Tongue (tissue), 2 donors: ENCODE data around the gene SLC22A8. TPM values are rescaled to one million over a fixed set of nuclear protein-coding genes. Genes with fewer than 3 reads are reported as not detected.
"Not testable (repeated sequence)": the region's sequence is repeated elsewhere in the genome, so short reads cannot be mapped to it uniquely, and the experiment has no call there.

ENCODE experiments used
- DNase-seq: peaks from one replicate; pipeline ENCODE4 v3.0.0-alpha.2; 2015
- total RNA-seq: library from RNA; depleted of rRNA; stranded (reverse); fragments of >200 nt; gene quantifications from one replicate; pipeline ENCODE4 v1.2.3, GENCODE V29; 2014

The SLC22A8 gene, protein sequence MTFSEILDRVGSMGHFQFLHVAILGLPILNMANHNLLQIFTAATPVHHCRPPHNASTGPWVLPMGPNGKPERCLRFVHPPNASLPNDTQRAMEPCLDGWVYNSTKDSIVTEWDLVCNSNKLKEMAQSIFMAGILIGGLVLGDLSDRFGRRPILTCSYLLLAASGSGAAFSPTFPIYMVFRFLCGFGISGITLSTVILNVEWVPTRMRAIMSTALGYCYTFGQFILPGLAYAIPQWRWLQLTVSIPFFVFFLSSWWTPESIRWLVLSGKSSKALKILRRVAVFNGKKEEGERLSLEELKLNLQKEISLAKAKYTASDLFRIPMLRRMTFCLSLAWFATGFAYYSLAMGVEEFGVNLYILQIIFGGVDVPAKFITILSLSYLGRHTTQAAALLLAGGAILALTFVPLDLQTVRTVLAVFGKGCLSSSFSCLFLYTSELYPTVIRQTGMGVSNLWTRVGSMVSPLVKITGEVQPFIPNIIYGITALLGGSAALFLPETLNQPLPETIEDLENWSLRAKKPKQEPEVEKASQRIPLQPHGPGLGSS
- not detected for total RNA-seq

DNA sequence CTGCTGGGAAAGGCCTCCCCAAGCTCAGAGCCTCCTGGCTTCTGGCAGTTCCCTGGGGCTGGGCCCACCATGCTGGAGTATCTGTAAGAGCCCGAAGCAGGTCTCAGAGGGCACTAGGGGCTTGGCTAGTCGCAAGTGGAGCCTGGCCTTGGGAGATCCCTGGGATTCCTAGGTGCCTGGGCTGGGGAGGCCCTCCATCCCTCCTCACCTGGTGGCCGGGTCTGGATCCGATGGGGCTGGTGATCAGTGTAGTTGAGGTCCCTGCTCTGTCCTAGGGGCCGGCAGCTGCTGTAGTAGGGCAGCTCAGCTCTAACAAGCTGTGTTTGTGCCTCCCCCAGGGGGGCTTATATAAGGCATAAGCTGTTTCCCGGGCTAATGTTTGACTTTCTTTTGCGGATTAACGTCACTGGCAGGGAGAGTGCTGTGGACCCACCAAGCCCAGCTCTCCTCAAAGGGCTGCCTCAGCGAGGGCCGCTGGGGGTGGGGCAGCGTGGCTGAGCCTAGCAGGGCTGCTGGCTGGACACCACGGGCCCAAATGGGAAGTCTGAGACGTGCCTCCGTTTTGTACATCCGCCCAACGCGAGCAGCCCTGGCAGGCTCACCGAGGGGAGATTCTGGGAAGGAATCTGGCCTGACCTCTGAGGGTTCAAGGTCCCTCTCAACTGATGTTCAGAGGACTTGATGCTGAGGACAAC, at the start of gene SLC22A8:
SLC22A8 (minus strand) TSS at position 321 of the 695 bp plus-strand sequence. CDS start 883 bp downstream, outside the sequence.
- peak; percentile 37 for DNase-seq

DNA sequence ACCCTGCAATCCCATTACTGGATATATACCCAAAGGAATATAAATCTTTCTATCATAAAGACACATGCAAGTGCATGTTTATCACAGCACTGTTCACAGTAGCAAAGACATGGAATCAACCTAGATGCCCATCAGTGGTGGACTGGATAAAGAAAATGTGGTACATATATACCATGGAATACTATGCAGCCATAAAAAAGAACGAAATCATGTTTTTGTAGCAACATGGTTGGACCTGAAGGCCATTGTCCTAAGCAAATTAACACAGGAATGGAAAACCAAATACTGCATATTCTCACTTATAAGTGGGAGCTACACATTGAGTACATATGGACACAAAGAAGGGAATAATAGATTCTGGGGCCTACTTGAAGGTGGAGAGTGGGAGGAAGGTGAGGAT, 30.6 kb upstream of the SLC22A8 start:
- not testable (repeated sequence) for DNase-seq

DNA sequence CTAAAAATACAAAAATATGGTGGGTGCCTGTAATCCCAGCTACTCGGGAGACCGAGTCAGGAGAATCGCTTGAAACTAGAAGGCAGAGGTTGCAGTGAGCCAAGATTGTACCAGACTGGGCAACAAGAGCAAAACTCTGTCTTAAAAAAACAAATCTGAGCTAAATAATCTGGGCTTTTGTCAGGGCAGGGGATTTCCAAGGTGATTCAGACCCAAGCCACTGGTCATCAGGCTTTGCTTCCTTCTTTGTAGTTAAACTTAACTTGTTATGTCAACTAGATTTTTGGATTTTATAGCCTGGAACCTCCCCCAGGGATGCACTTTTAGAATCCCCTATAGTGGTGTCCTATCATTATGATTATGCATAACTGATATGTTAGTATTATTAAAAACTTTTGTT, 27.0 kb upstream of the SLC22A8 start:
- no peak for DNase-seq

DNA sequence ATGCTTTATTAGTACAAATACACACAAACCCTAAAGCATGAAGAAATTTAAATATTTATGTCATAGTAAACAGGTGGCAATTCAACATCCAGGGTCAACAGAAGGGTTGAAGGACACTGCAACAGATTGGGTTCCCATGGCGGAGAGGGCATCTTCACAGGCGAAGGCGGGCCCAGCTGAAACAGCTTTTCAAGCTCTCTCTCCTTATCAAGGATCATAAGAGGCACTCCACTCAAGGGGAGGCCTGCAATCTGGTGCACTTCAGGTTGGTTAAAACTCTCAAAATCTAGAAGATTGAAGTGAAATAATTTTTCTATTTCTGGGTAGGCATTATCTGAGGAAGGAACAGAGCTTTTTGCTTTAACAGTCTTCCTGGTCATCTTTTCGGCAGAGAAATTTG, 16.8 kb upstream of the SLC22A8 start:
- DNase-seq = no peak

DNA sequence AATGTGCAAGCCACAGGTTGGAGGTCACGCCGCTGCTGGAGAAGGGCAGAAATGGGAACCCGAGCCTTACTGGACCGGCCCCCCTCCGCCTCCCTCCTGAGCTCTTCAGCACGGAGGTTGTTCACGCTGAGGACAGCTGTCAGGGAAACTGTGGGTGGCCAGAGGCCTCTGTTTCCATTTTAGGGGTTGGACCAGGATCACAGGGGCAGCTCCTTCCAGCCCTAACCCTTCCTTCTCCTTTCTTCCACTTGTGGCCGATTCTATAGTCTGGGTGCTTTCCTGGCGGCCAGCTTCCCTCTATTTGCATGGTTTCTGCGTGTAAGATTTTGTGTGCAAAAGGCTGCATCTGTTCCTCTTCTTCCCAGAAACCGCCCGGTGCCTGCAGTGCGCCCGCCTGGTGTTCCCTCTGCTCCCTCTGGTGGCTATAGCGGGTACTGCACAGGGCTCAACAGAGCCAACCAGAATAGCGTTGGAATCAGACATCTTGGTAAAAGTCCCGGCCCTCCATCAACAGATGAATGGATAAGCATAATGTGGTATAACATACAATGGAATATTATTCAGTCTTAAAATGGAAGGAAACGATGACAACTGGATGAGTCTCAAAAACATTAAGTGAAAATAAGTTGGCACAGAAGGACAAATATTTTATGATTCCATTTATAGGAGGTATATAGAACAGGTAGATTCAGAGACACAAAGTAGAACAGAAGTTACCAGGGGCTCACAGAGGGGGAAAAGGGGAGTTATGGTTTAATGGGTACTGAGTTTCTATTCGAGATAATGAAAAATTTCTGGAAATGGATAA, 8.4 kb upstream of the SLC22A8 start:
- DNase-seq = peak; percentile 95

DNA sequence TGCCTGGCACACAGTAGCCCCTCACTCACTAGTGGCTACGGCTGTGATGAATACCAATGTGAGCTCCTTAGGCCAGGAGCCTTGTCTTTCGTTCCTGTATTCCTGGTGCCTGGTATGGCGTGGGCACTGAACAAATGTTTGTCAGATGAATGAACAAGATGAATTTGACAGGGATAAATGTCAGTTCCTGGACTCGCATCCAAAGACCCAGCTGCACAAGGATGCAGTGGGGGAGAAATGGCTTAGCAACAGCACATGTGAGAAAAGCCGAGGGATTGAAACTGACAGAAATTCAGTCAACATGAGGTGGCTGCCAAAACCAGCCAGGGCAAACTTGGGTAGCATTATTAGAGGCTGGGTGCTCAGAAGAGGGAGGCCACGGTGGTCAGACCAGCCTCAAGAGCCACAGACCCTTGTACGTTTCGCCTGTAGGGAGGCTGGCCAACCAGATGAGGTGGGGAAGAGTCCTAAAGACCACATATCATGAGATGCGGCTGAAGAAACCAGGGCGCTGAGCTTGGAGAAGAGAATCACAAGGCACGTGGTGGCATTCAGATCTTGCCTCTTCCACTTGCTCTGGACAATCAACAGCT, 7.7 kb upstream of the SLC22A8 start:
- DNase-seq = peak; percentile 11

DNA sequence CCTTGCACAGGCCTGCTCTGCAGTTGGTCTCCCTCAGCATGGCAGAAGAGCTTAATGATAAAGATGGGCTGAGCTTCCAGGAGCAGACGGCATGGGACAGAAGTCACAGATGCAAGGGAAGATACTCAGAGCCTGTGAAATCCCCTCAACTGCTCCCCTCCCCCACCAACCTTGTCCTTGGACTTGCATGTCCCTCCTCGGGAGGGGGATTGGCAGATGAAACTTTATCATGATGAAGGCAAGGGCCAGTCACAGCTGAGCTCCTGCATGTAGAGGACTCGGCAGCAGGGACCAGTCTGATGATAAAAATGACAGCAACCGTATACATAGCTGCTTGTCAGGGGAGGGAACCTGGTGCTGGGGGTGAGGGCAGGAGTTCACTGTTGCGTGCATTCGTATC, 6.8 kb upstream of the SLC22A8 start:
- peak; percentile 23 for DNase-seq

DNA sequence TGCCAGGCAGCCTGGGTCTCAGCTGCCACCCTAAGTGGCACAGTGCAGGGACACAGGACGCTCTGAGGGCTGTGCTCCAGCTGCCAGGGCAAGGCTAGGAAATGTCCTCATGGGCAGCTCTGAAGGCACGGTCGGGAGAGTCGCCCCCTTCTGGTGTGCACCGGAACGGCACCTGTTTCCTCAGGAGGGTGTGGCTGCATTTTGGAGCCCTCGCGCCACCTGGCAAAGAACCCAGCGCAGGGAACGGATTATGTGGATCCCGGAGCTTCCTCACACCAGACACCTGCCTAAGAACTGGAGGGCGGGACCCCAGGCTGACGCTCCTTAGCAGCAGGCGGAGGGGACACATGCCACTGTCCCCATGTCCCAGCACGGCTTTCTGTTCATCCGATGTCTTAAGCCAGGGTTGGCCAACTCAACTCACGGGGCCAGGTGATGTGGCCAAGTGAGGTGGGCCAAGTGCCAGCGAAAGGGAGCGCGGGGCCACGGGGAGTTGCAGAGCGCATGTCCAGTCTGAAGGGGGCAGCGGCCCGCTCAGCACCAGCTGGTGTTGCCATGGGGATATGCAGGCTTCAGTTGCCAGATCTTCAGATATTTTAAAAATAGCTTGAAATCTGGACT, 5.1 kb upstream of the SLC22A8 start:
- peak; percentile 40 for DNase-seq

DNA sequence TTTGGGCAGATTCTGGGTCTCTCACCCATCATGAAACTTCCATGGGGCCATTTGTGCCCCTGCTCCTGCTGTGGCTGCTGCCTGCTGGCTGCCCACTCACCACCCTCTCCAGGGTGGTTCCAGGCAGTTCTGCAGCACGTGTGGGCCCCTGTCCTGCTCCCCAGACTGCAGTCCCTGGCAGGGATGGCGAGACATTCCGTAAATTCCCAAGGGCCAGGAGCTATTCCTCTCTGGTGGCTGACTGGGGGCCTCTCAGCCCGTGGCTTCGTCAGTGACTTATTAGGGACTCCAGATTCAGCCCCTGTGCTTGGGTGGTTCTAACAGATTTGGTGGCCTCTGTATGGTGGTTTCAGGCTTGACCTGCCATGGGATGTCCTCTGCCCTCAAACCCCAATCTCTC, 3.9 kb upstream of the SLC22A8 start:
- DNase-seq = no peak

DNA sequence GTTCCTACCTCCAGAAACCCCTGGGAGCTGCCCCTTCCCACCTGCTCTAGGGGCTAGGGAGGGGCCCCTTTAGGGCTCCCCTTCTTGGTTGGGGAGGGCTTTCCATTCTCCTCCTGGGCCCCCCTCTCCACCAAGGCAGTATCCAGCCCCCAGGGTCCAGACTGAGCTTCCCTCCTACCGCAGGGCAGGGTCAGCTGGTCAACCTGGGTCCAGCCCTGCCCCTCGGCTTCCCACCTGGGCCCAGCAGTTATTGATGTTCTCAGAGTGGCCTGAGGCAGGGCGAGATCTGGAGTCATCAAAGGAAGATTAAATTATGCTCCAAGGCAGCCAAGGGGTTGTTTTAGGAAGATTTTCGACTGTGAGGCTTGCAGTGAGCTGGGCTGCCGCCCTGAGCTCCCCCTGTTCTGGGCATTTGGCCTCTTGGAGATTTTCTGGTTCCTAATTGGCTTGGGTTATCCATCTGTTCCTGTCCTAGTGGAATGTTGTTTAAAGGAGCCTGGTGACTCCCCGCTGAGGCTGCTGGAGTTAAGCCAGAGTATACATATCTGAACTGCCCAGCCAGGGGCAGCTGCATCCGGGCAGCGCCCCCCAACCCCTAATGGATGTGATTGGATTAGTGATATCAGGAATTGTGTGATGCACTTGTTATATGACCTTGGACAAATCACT, 1.8 kb upstream of the SLC22A8 start:
- DNase-seq = peak; percentile 72

DNA sequence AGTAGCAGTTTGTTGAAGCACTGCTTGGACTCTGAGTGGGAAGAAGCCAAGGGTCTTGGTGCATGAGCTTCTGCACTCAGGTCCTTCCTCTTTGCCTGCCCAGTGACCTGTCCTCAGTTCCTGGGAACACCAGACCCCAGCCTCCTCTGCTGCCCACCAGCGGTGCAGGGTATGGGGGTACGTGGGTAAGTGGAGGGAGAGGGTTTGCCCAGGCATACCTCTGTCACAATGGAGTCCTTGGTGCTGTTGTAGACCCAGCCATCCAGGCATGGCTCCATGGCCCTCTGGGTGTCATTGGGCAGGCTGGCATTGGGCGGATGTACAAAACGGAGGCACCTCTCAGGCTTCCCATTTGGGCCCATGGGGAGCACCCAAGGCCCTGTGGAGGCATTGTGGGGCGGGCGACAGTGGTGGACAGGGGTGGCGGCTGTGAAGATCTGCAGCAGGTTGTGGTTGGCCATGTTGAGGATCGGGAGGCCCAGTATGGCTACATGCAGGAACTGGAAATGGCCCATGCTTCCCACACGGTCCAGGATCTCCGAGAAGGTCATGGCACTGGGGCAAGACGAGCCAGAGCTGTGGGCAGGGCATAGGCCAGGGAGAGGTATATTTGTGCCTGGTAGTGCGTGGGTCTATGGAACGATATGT, 1.1 kb downstream of the SLC22A8 start:
- no peak for DNase-seq

DNA sequence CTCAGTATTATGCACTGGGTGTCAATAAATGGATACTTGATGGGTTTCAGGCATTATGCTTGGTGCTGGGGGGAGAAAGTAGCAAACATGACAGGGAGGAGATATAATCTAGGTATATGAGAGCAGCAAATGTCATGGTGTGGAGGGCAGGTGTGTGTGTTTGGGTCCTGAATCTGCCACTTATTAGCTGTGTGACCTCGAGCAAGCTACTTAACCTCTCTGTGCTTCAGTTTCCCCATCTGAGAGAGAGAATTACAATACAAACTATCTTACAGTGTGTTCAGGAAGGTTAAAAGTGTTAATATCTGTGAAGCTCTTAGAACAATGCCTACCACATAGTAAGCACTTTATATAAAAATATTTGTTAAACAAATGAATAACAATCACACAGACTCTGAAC, 2.8 kb downstream of the SLC22A8 start:
- no peak for DNase-seq

DNA sequence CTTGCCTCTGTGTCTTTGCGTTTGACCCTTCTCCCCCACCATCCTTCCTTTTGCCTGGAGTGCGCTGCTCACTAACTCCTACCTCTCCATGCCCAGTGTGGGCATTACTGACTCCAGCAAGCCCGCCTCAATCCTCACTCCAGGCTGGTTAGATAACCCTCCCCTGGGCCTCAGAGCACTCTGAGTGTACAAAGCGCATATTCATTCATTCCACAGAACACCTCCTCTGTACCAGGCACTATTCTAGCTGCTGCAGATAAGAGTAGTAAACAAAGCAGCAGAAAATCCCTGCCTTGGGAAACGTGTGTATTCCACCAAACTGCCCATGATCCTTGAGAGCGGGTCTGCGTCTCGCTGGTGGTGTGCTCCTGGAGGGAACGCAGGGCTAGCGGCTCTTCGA, 3.2 kb downstream of the SLC22A8 start:
- DNase-seq = no peak

DNA sequence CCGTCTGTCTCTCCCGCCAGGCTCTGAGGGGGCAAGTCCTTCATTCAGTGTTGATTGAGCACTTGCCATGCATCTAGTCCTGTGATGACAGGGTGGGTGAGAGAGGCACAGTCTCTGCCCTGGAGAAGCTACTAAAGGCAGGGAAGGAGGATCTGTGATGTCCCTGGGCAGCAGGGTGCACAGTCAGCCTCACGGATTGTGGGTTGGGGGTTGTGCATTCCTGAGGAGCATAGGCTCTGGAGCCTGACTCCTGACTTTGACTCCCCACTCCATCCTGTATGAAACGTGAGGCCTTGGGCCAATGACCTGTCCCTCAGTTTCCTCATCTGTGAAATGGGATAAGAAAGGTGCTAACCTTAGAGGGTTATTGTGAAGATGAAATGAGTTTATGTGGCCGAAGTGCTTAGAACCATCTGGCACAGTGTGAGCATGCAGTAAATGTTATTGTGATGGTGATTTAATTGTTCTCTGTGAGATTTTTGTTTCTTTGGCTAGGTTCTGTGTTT, 4.7 kb downstream of the SLC22A8 start:
- DNase-seq = no peak

DNA sequence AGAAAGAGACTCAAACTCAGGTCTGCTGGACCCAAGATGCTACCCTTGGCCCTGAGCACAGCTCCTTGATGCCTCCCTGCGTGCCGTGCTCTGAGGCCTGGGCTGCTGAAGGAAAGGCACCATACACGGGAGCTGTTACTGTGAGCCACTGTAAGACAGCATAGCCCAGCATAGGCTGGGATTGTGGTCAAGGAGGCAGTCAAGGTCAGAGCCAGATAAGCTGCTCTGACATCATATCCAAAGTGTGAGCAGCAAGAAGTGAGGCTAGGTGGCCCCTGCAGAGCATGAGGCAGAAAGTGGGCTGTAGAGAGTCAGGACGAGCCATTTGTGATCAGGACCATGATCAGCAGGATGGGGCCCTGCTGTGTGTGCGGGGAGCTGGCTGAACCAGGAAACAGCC, 7.7 kb downstream of the SLC22A8 start:
- no peak for DNase-seq

DNA sequence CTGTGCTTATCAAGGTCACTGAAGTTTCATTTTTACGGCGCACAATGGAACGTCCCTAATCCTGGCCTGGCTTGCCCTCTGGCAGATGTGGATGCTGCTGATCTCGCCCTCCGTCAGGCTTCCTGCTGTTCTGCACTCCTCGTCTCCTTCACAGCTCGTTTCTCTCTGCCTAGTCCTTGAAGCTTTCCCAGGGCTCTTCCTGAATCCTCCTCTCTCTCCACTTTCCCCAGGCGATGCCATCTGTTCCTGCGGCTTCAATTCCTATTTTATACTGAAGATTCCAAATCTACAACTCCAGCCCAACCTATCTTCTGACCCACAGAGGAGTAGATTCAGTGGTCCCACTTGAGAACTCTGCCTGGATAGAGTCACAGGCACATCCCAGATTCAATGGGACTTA, 14.2 kb downstream of the SLC22A8 start:
- DNase-seq = no peak

DNA sequence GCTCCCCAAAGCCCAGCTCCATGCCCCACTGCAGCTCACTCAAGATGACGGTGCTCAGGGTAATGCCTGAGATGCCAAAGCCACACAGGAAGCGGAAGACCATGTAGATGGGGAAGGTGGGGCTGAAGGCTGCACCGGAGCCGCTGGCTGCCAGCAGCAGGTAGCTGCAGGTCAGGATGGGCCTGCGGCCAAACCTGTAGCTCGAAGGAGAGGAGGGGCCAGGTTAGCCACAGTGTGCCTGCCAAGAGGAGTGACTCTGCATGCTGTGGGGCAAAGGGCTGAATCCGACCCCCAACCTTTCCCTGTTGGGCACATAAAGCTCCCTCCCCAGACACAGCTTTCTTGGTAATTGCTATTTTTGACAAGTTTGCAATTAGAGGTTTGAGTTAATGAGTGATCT, 16.0 kb downstream of the SLC22A8 start:
- DNase-seq = no peak

DNA sequence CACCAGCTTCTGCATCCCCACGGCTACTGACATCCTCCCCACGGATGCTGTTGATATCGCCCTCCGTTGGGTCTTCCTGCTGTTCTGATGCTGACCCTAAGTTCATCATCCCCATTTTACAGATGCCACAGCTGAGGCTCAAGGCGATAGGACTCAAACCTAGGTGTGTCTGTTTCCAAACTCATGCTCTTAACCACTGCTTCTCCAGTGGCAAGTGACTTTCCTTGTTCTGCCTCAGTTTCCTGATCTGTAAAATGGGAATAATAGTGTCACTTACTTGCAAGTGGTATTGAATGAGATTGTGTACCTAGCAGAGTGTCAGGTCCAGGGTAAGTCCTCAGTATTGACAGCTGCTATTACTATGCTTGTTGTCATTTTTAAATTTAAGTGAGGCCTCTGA, 16.5 kb downstream of the SLC22A8 start:
- DNase-seq = no peak

DNA sequence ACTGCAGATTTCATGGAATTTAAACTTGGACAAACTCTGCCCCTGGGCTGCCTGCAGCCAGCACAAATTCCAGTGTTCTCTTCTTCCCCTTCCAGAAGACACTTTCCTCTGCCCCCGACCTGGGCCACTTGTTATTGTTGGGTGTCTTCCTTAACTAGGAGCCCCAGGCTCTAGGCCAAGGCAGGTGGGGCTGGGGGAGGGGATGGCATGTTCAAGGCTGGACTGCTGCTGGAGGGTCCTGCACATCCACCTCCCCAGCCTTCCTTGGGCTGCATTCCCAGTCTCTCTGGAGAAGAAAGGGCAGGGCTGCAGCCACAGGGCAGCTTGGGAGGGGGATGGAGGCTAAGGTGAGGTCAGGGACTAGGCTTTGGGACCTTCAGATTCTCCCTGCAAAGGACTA, 19.4 kb downstream of the SLC22A8 start:
- DNase-seq = no peak

DNA sequence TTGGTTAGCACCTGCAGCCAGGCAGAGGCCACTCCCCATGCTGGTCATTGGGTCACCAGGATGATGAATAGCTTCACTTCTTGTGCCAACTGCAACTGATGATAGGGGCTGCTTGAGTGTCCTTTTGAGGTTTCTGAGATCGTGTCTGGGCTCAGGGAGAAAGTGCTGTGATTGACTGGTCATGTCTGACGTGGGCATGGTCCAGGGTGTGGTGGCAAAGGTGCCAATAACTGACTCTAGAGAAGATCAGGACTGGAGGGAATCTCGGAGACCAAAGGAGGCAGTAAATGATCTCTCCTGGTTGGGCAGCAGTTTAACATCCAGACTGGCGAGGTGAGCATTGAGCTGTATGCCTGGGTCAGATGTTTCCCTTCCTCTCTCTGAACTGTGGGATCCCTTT, 20.9 kb downstream of the SLC22A8 start:
- no peak for DNase-seq
